Liver (tissue), 9 donors: ENCODE data around the gene SELENOO. TPM values are rescaled to one million over a fixed set of nuclear protein-coding genes. Genes with fewer than 3 reads are reported as not detected.

ENCODE experiments used
- DNase-seq: peaks from one replicate; pipeline ENCODE4 v3.0.0-alpha.2; 2017; ENCODE audit warnings: low spot score
- H3K27ac ChIP-seq, 2 donors: one replicate each; pipeline ENCODE4 v1.7.0; 2013; ENCODE audit warnings: inconsistent platforms in 2 of 2, low read length in 2 of 2, control low read depth in 1 of 2, low read depth in 1 of 2, mild to moderate bottlenecking in 1 of 2
- H3K27me3 ChIP-seq, 4 donors: one replicate each; pipeline versions ENCODE4 v1.6.1 to v1.7.0; 2013; ENCODE audit warnings: low read length in 3 of 4, inconsistent platforms in 1 of 4, mild to moderate bottlenecking in 1 of 4, moderate library complexity in 1 of 4; ENCODE audit not compliant: control insufficient read depth in 4 of 4, insufficient read depth in 4 of 4
- H3K36me3 ChIP-seq, 4 donors: one replicate each; pipeline versions ENCODE4 v1.6.1 to v1.7.0; 2013; ENCODE audit warnings: low read length in 3 of 4, mild to moderate bottlenecking in 3 of 4, low read depth in 1 of 4, moderate library complexity in 1 of 4; ENCODE audit not compliant: control insufficient read depth in 4 of 4, insufficient read depth in 3 of 4
- H3K4me1 ChIP-seq, 4 donors: one replicate each; pipeline versions ENCODE4 v1.6.1 to v1.7.0; 2013; ENCODE audit warnings: low read length in 3 of 4, mild to moderate bottlenecking in 3 of 4, moderate library complexity in 1 of 4; ENCODE audit not compliant: control insufficient read depth in 4 of 4, insufficient read depth in 4 of 4
- H3K4me3 ChIP-seq, 3 donors: one replicate each; pipeline versions ENCODE4 v1.6.1 to v1.7.0; 2013; ENCODE audit warnings: low read length in 3 of 3, control low read depth in 1 of 3, low read depth in 1 of 3, mild to moderate bottlenecking in 1 of 3
- H3K9ac ChIP-seq, 2 donors: one replicate each; pipeline ENCODE4 v1.7.0; 2013; ENCODE audit warnings: low read length in 2 of 2, mild to moderate bottlenecking in 2 of 2, moderate library complexity in 2 of 2, control low read depth in 1 of 2, low read depth in 1 of 2
- H3K9me3 ChIP-seq, 4 donors: one replicate each; pipeline versions ENCODE4 v1.6.1 to v1.7.0; 2013; ENCODE audit warnings: low read length in 3 of 4; ENCODE audit not compliant: control insufficient read depth in 4 of 4
- EGR1 ChIP-seq, 2 donors: IDR thresholded peaks; 2 replicates each; pipeline ENCODE4 v1.6.1; 2016 to 2018; ENCODE audit warnings: antibody characterized with exemption in 2 of 2, low read depth in 2 of 2
- FOXA1 ChIP-seq: IDR thresholded peaks from 2 replicates; pipeline ENCODE4 v1.6.1; 2016; ENCODE audit warnings: antibody characterized with exemption
- FOXA2 ChIP-seq: IDR thresholded peaks from 2 replicates; pipeline ENCODE4 v1.6.1; 2016; ENCODE audit warnings: antibody characterized with exemption
- GABPA ChIP-seq, 2 donors: IDR thresholded peaks in 1 of 2; conservative IDR thresholded peaks in 1 of 2; 2 replicates each; pipeline ENCODE4 v1.6.1; 2016; ENCODE audit warnings: antibody characterized with exemption in 2 of 2, mild to moderate bottlenecking in 1 of 2, moderate library complexity in 1 of 2
- HNF4A ChIP-seq, 2 donors: conservative IDR thresholded peaks; 2 replicates each; pipeline ENCODE4 v1.6.1; 2016; ENCODE audit warnings: antibody characterized with exemption in 2 of 2, mild to moderate bottlenecking in 2 of 2
- HNF4G ChIP-seq: IDR thresholded peaks from 2 replicates; pipeline ENCODE4 v1.6.1; 2016; ENCODE audit warnings: antibody characterized with exemption
- JUND ChIP-seq, 2 donors: IDR thresholded peaks; 2 replicates each; pipeline ENCODE4 v1.6.1; 2016; ENCODE audit warnings: antibody characterized with exemption in 2 of 2
- NR2F2 ChIP-seq: IDR thresholded peaks from 2 replicates; pipeline ENCODE4 v1.6.1; 2016; ENCODE audit warnings: antibody characterized with exemption
- RAD21 ChIP-seq, 2 donors: IDR thresholded peaks; 2 replicates each; pipeline ENCODE4 v1.6.1; 2016; ENCODE audit warnings: antibody characterized with exemption in 2 of 2, mild to moderate bottlenecking in 2 of 2
- RXRA ChIP-seq, 2 donors: IDR thresholded peaks; 2 replicates each; pipeline ENCODE4 v1.6.1; 2017 to 2018; ENCODE audit warnings: antibody characterized with exemption in 2 of 2, mild to moderate bottlenecking in 1 of 2
- SP1 ChIP-seq: IDR thresholded peaks from 2 replicates; pipeline ENCODE4 v1.6.1; 2018; ENCODE audit warnings: antibody characterized with exemption, mild to moderate bottlenecking
- YY1 ChIP-seq: IDR thresholded peaks from 2 replicates; pipeline ENCODE4 v1.6.1; 2016; ENCODE audit warnings: antibody characterized with exemption, mild to moderate bottlenecking
- WGBS: extraction: QIAGEN DNeasy Blood & Tissue Kit; methylation state at CpG from one replicate; pipeline ENCODE4 v1.1.7; 2013; 5-methylcytosine and 5-hydroxymethylcytosine counted together
- polyA plus RNA-seq, 2 donors: library from polyadenylated mRNA; stranded (reverse) in 1 of 2; unstranded in 1 of 2; fragments of 200-250 nt in 1 of 2; fragments of >200 nt in 1 of 2; fragmentation: Nextera tagmentation in 1 of 2; extraction: Ambion mirVana in 1 of 2; gene quantifications; one replicate each; pipeline versions ENCODE4 v1.2.1 to v1.2.3, GENCODE V29; 2013 to 2015
- total RNA-seq, 2 donors: library from RNA; depleted of rRNA; stranded (reverse); fragments of >200 nt; gene quantifications; one replicate each; pipeline ENCODE4 v1.2.3, GENCODE V29; 2014
- TF ChIP-seq, protein P1 (sequence below): IDR thresholded peaks from 2 replicates; pipeline ENCODE4 v1.6.1; 2016; ENCODE audit warnings: antibody characterized with exemption
- TF ChIP-seq, protein P2 (sequence below): fragments of 150-350 bp; IDR thresholded peaks from 2 replicates; pipeline ENCODE4 v1.5.1; 2017; ENCODE audit warnings: improper control_type of control experiment, low read depth, low read length; ENCODE audit not compliant: missing input control
- TF ChIP-seq, protein P3 (sequence below): IDR thresholded peaks from 2 replicates; pipeline ENCODE4 v1.6.1; 2016; ENCODE audit warnings: antibody characterized with exemption, mild to moderate bottlenecking
- TF ChIP-seq, protein P4 (sequence below): IDR thresholded peaks from 2 replicates; pipeline ENCODE4 v1.6.1; 2016; ENCODE audit warnings: antibody characterized with exemption
- TF ChIP-seq, protein P5 (sequence below): IDR thresholded peaks from 2 replicates; pipeline ENCODE4 v1.6.1; 2016; ENCODE audit warnings: antibody characterized with exemption
- donor health status: healthy.
- donor health status: healthy.
- donor health status: healthy.
- donor health status: healthy.
- donor health status: healthy.

SELENOO gene
- total and polyA plus RNA-seq, 4 donors = 16.4 to 59.2 (median 42.2) TPM

DNA sequence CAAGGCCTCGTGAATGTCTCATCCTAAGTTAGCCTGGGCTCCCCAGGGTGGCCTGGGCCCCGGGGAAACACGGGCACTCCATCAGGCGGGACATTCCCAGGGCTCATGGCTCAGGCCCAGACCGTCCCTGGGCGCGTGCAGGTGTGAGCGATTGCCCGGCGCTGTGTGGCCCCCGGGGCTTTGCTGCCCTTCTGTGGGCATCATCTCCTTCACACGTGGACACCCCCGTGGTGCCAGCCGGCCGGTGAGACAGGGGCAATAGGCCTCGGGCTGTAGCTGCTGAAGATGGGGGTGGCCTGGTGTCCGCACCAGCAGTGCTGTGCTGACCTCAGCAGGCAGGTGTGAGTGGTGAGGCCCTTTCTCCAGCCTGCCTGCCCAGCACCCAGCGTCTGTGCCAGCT, 4.6 kb upstream of the SELENOO start:
- peaks cover 0 to 33% (median 1%) of the 10 kb centered on the region in 4 donors for H3K36me3 ChIP-seq
- no peaks in the 10 kb centered on the region for H3K9me3 ChIP-seq
- DNase-seq = no peak
- no peaks in the 10 kb centered on the region for H3K27me3 ChIP-seq
- peak overlapping the region; percentile 28 to 34 for H3K27ac ChIP-seq
- peaks cover 15 to 72% (median 50%) of the 10 kb centered on the region in 4 donors for H3K4me1 ChIP-seq
- TF ChIP-seq, protein P1, sequence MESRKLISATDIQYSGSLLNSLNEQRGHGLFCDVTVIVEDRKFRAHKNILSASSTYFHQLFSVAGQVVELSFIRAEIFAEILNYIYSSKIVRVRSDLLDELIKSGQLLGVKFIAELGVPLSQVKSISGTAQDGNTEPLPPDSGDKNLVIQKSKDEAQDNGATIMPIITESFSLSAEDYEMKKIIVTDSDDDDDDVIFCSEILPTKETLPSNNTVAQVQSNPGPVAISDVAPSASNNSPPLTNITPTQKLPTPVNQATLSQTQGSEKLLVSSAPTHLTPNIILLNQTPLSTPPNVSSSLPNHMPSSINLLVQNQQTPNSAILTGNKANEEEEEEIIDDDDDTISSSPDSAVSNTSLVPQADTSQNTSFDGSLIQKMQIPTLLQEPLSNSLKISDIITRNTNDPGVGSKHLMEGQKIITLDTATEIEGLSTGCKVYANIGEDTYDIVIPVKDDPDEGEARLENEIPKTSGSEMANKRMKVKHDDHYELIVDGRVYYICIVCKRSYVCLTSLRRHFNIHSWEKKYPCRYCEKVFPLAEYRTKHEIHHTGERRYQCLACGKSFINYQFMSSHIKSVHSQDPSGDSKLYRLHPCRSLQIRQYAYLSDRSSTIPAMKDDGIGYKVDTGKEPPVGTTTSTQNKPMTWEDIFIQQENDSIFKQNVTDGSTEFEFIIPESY = no peak
- TF ChIP-seq HNF4G (no peak), YY1 (no peak), JUND (IDR thresholded peaks at IDR 0.05) (no peak), RAD21 (IDR thresholded peaks at IDR 0.05) (no peak), FOXA1 (no peak), NR2F2 (no peak), GABPA (IDR thresholded peaks at IDR 0.05 in 1 of 2, conservative IDR thresholded peaks at IDR 0.05 in 1 of 2) (no peak), SP1 (no peak), RXRA (IDR thresholded peaks at IDR 0.05) (no peak), FOXA2 (no peak), HNF4A (conservative IDR thresholded peaks at IDR 0.05) (no peak), EGR1 (IDR thresholded peaks at IDR 0.05; ENCODE audit: low read depth in 2 of 2) (no peak)
- TF ChIP-seq, protein P2, sequence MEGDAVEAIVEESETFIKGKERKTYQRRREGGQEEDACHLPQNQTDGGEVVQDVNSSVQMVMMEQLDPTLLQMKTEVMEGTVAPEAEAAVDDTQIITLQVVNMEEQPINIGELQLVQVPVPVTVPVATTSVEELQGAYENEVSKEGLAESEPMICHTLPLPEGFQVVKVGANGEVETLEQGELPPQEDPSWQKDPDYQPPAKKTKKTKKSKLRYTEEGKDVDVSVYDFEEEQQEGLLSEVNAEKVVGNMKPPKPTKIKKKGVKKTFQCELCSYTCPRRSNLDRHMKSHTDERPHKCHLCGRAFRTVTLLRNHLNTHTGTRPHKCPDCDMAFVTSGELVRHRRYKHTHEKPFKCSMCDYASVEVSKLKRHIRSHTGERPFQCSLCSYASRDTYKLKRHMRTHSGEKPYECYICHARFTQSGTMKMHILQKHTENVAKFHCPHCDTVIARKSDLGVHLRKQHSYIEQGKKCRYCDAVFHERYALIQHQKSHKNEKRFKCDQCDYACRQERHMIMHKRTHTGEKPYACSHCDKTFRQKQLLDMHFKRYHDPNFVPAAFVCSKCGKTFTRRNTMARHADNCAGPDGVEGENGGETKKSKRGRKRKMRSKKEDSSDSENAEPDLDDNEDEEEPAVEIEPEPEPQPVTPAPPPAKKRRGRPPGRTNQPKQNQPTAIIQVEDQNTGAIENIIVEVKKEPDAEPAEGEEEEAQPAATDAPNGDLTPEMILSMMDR = no peak
- TF ChIP-seq, protein P3, sequence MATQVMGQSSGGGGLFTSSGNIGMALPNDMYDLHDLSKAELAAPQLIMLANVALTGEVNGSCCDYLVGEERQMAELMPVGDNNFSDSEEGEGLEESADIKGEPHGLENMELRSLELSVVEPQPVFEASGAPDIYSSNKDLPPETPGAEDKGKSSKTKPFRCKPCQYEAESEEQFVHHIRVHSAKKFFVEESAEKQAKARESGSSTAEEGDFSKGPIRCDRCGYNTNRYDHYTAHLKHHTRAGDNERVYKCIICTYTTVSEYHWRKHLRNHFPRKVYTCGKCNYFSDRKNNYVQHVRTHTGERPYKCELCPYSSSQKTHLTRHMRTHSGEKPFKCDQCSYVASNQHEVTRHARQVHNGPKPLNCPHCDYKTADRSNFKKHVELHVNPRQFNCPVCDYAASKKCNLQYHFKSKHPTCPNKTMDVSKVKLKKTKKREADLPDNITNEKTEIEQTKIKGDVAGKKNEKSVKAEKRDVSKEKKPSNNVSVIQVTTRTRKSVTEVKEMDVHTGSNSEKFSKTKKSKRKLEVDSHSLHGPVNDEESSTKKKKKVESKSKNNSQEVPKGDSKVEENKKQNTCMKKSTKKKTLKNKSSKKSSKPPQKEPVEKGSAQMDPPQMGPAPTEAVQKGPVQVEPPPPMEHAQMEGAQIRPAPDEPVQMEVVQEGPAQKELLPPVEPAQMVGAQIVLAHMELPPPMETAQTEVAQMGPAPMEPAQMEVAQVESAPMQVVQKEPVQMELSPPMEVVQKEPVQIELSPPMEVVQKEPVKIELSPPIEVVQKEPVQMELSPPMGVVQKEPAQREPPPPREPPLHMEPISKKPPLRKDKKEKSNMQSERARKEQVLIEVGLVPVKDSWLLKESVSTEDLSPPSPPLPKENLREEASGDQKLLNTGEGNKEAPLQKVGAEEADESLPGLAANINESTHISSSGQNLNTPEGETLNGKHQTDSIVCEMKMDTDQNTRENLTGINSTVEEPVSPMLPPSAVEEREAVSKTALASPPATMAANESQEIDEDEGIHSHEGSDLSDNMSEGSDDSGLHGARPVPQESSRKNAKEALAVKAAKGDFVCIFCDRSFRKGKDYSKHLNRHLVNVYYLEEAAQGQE = no peak
- TF ChIP-seq, protein P4, sequence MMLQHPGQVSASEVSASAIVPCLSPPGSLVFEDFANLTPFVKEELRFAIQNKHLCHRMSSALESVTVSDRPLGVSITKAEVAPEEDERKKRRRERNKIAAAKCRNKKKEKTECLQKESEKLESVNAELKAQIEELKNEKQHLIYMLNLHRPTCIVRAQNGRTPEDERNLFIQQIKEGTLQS = no peak
- TF ChIP-seq, protein P5, sequence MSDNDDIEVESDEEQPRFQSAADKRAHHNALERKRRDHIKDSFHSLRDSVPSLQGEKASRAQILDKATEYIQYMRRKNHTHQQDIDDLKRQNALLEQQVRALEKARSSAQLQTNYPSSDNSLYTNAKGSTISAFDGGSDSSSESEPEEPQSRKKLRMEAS = no peak
- no peak overlapping the region for H3K4me3 ChIP-seq
- WGBS = 81% methylated on average over 18 of the region's 18 CpGs
- H3K9ac ChIP-seq = no peak overlapping the region
